ENCODE data around the gene KIR2DL4. TPM values are rescaled to one million over a fixed set of nuclear protein-coding genes. Genes with fewer than 3 reads are reported as not detected.
"Not testable (repeated sequence)": the region's sequence is repeated elsewhere in the genome, so short reads cannot be mapped to it uniquely, and the experiment has no call there.

Gene KIR2DL4
- total and polyA plus RNA-seq, 4 donors, result 0.10 to 0.25 TPM; not detected in 2

- 73% methylated on average over 2 of the region's 2 CpGs for WGBS
- H3K9ac ChIP-seq (ENCODE audit: low read depth in 1 of 2, low read length in 2 of 2), result no peak overlapping the region
- DNase-seq (ENCODE audit: low spot score), result no peak
- no peaks in the 10 kb centered on the region for H3K27me3 ChIP-seq (ENCODE audit: control insufficient read depth in 4 of 4, insufficient read depth in 4 of 4, low read length in 3 of 4)
- TF ChIP-seq YY1 (IDR thresholded peaks at IDR 0.05), result no peak
- no peak for TF ChIP-seq HNF4A (conservative IDR thresholded peaks at IDR 0.05)
- TF ChIP-seq, protein P1, sequence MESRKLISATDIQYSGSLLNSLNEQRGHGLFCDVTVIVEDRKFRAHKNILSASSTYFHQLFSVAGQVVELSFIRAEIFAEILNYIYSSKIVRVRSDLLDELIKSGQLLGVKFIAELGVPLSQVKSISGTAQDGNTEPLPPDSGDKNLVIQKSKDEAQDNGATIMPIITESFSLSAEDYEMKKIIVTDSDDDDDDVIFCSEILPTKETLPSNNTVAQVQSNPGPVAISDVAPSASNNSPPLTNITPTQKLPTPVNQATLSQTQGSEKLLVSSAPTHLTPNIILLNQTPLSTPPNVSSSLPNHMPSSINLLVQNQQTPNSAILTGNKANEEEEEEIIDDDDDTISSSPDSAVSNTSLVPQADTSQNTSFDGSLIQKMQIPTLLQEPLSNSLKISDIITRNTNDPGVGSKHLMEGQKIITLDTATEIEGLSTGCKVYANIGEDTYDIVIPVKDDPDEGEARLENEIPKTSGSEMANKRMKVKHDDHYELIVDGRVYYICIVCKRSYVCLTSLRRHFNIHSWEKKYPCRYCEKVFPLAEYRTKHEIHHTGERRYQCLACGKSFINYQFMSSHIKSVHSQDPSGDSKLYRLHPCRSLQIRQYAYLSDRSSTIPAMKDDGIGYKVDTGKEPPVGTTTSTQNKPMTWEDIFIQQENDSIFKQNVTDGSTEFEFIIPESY (IDR thresholded peaks at IDR 0.05), result no peak
- TF ChIP-seq JUND (IDR thresholded peaks at IDR 0.05), result no peak
- no peak for TF ChIP-seq GABPA (IDR thresholded peaks at IDR 0.05 in 1 of 2, conservative IDR thresholded peaks at IDR 0.05 in 1 of 2)
- no peak for TF ChIP-seq RXRA (IDR thresholded peaks at IDR 0.05)
- peaks cover 0 to 2% (median 0%) of the 10 kb centered on the region in 4 donors for H3K9me3 ChIP-seq (ENCODE audit: control insufficient read depth in 4 of 4, low read length in 3 of 4)
- H3K4me1 ChIP-seq (ENCODE audit: control insufficient read depth in 4 of 4, insufficient read depth in 4 of 4, low read length in 3 of 4), result no peaks in the 10 kb centered on the region
- no peak overlapping the region for H3K27ac ChIP-seq (ENCODE audit: low read depth in 1 of 2, low read length in 2 of 2)
- H3K4me3 ChIP-seq (ENCODE audit: low read depth in 1 of 3, low read length in 3 of 3), result no peak overlapping the region
- H3K36me3 ChIP-seq (ENCODE audit: control insufficient read depth in 4 of 4, insufficient read depth in 3 of 4, low read depth in 1 of 4, low read length in 3 of 4), result no peaks in the 10 kb centered on the region
Measured at GRCh38 chr19:54806516-54806838, 3.1 kb downstream of the KIR2DL4 start.

DNA sequence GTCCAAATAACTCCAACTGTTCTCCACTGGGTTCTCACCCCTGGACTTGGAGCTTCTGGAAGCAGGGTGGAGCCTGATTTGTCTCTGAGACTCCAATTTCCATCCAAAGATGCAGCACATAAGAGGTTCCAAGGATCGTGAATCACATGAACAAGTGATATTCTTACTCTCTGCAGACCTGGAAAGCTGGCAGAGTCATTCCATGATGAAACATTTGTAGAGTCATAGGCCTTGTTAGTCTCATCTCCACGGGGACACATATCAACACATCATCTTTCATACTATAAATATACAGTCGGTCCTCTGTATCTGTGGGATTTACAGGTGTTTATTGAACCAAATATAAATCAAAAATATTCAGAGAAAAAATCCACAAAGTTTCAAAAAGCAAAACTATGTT lies 11.2 kb downstream of the KIR2DL4 start:
- not testable (repeated sequence) for H3K4me1 ChIP-seq (ENCODE audit: control insufficient read depth in 4 of 4, insufficient read depth in 4 of 4, low read length in 3 of 4); H3K4me3 ChIP-seq (ENCODE audit: low read depth in 1 of 3, low read length in 3 of 3); H3K9me3 ChIP-seq (ENCODE audit: control insufficient read depth in 4 of 4, low read length in 3 of 4); H3K27ac ChIP-seq (ENCODE audit: low read depth in 1 of 2, low read length in 2 of 2); DNase-seq (ENCODE audit: low spot score); H3K27me3 ChIP-seq (ENCODE audit: control insufficient read depth in 4 of 4, insufficient read depth in 4 of 4, low read length in 3 of 4); H3K9ac ChIP-seq (ENCODE audit: low read depth in 1 of 2, low read length in 2 of 2); H3K36me3 ChIP-seq (ENCODE audit: control insufficient read depth in 4 of 4, insufficient read depth in 3 of 4, low read depth in 1 of 4, low read length in 3 of 4)
- WGBS, result 61% methylated on average over 3 of the region's 3 CpGs

DNA sequence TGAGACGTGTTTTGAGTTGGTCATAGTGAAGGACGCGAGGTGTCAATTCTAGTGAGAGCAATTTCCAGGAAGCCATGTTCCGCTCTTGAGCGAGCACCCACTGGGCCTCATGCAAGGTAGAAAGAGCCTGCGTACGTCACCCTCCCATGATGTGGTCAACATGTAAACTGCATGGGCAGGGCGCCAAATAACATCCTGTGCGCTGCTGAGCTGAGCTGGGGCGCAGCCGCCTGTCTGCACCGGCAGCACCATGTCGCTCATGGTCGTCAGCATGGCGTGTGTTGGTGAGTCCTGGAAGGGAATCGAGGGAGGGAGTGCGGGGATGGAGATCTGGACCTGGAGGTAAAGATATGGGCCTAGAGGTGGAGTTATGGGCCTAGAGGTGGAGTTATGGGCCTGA lies 12.8 kb downstream of the KIR2DL4 start, which contains the start of gene KIR3DL1:
Gene KIR3DL1 (plus strand): TSS at position 218 of the 400 bp plus-strand sequence.
- not testable (repeated sequence) for H3K27ac ChIP-seq (ENCODE audit: low read depth in 1 of 2, low read length in 2 of 2); DNase-seq (ENCODE audit: low spot score); H3K4me3 ChIP-seq (ENCODE audit: low read depth in 1 of 3, low read length in 3 of 3); H3K36me3 ChIP-seq (ENCODE audit: control insufficient read depth in 4 of 4, insufficient read depth in 3 of 4, low read depth in 1 of 4, low read length in 3 of 4); H3K27me3 ChIP-seq (ENCODE audit: control insufficient read depth in 4 of 4, insufficient read depth in 4 of 4, low read length in 3 of 4); H3K9me3 ChIP-seq (ENCODE audit: control insufficient read depth in 4 of 4, low read length in 3 of 4); H3K4me1 ChIP-seq (ENCODE audit: control insufficient read depth in 4 of 4, insufficient read depth in 4 of 4, low read length in 3 of 4); H3K9ac ChIP-seq (ENCODE audit: low read depth in 1 of 2, low read length in 2 of 2)
- 85% methylated on average over 17 of the region's 17 CpGs for WGBS

DNA sequence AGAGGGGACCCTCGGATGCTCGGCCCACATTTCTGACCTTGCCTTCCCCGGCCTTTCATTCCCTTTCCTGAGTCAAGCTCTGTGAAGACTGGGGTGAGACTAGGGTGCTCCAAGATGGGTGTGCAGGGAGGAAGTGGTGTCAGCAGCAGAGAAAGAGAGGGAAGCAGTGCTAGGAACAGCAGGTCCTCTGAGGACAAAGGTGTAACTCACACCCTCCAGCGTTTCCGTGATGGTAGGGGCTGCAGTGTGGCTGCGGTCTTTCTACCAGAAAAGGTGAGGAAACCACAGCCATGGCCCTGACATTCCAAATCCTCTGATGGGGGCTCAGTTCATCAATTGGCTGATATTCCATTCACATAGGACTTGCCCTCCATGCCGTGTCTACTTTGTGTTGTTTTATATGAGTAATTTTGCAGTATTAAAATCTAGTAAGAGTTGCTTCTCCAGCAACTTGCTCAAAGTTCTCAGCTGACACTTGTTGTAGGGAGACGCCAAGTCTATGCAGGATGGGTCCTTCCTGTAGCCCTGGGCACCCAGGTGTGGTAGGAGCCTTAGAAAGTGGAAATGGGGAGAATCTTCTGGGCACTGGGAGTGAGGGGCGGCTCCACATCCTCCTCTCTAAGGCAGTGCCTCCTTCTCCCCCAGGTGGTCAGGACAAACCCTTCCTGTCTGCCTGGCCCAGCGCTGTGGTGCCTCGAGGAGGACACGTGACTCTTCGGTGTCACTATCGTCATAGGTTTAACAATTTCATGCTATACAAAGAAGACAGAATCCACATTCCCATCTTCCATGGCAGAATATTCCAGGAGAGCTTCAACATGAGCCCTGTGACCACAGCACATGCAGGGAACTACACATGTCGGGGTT lies 14.5 kb downstream of the KIR2DL4 start:
- WGBS, result 83% methylated on average over 15 of the region's 15 CpGs
- TF ChIP-seq JUND (IDR thresholded peaks at IDR 0.05), result no peak
- no peak for TF ChIP-seq TAF1 (conservative IDR thresholded peaks at IDR 0.05)
- TF ChIP-seq FOXA1 (IDR thresholded peaks at IDR 0.05), result no peak
- TF ChIP-seq, protein P2, sequence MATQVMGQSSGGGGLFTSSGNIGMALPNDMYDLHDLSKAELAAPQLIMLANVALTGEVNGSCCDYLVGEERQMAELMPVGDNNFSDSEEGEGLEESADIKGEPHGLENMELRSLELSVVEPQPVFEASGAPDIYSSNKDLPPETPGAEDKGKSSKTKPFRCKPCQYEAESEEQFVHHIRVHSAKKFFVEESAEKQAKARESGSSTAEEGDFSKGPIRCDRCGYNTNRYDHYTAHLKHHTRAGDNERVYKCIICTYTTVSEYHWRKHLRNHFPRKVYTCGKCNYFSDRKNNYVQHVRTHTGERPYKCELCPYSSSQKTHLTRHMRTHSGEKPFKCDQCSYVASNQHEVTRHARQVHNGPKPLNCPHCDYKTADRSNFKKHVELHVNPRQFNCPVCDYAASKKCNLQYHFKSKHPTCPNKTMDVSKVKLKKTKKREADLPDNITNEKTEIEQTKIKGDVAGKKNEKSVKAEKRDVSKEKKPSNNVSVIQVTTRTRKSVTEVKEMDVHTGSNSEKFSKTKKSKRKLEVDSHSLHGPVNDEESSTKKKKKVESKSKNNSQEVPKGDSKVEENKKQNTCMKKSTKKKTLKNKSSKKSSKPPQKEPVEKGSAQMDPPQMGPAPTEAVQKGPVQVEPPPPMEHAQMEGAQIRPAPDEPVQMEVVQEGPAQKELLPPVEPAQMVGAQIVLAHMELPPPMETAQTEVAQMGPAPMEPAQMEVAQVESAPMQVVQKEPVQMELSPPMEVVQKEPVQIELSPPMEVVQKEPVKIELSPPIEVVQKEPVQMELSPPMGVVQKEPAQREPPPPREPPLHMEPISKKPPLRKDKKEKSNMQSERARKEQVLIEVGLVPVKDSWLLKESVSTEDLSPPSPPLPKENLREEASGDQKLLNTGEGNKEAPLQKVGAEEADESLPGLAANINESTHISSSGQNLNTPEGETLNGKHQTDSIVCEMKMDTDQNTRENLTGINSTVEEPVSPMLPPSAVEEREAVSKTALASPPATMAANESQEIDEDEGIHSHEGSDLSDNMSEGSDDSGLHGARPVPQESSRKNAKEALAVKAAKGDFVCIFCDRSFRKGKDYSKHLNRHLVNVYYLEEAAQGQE (IDR thresholded peaks at IDR 0.05), result no peak

DNA sequence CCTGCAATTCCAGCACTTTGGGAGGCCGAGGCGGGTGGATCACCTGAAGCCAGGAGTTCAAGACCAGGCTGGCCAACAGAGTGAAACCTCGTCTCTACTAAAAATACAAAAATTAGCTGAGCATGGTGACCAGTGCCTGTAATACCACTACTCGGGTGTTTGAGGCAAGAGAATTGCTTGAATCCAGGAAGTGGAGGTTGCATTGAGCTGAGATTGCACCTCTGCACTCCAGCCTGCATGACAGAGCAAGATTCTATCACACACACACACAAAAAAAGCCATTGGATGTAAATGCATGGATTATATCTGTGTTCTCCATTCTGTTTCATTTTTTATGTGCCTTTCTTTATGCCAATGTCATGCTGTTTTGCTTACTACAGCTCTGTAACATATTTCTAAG lies 21.0 kb downstream of the KIR2DL4 start:
- not testable (repeated sequence) for H3K4me1 ChIP-seq (ENCODE audit: control insufficient read depth in 4 of 4, insufficient read depth in 4 of 4, low read length in 3 of 4); H3K36me3 ChIP-seq (ENCODE audit: control insufficient read depth in 4 of 4, insufficient read depth in 3 of 4, low read depth in 1 of 4, low read length in 3 of 4); H3K9me3 ChIP-seq (ENCODE audit: control insufficient read depth in 4 of 4, low read length in 3 of 4); H3K9ac ChIP-seq (ENCODE audit: low read depth in 1 of 2, low read length in 2 of 2); H3K27ac ChIP-seq (ENCODE audit: low read depth in 1 of 2, low read length in 2 of 2); DNase-seq (ENCODE audit: low spot score); H3K4me3 ChIP-seq (ENCODE audit: low read depth in 1 of 3, low read length in 3 of 3); H3K27me3 ChIP-seq (ENCODE audit: control insufficient read depth in 4 of 4, insufficient read depth in 4 of 4, low read length in 3 of 4)
- WGBS, result 53% methylated on average over 4 of the region's 4 CpGs

More for the DNA sequence above, 14.5 kb downstream of the KIR2DL4 start:
- H3K27me3 ChIP-seq (ENCODE audit: control insufficient read depth in 4 of 4, insufficient read depth in 4 of 4, low read length in 3 of 4), result no peaks in the 10 kb centered on the region
- no peaks in the 10 kb centered on the region for H3K4me1 ChIP-seq (ENCODE audit: control insufficient read depth in 4 of 4, insufficient read depth in 4 of 4, low read length in 3 of 4)
- H3K9me3 ChIP-seq (ENCODE audit: control insufficient read depth in 4 of 4, low read length in 3 of 4), result no peaks in the 10 kb centered on the region
- no peak overlapping the region for H3K4me3 ChIP-seq (ENCODE audit: low read depth in 1 of 3, low read length in 3 of 3)
- no peak overlapping the region for H3K27ac ChIP-seq (ENCODE audit: low read depth in 1 of 2, low read length in 2 of 2)
- H3K36me3 ChIP-seq (ENCODE audit: control insufficient read depth in 4 of 4, insufficient read depth in 3 of 4, low read depth in 1 of 4, low read length in 3 of 4), result no peaks in the 10 kb centered on the region
- no peak overlapping the region for H3K9ac ChIP-seq (ENCODE audit: low read depth in 1 of 2, low read length in 2 of 2)
- no peak for DNase-seq (ENCODE audit: low spot score)
